ENCODE measurements around the gene CERT1.

CERT1 gene

DNA sequence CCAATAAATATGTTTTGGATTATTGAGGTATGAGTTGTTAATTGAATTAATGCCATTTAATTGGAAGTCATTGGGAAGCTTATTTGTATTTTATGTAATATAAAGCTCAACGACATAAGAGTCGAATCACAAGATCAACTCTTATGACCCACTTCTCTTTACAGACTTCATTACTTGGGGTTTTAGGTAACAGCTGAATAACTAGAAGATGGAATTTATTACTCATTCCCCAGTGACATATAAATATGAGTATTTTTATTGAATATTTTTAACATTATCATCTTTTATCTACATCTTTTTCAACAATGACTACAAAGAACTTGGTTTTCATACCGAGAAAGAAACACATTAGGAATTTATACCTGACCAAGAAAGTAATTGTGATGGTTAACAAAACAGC lies 153.3 kb downstream of the CERT1 start:
- H3K4me3 ChIP-seq (ENCODE audit: low read length, poor library complexity, severe bottlenecking) = no peak overlapping the region
- H3F3A ChIP-seq (ENCODE audit: low read depth) = peaks cover 5% of the 10 kb centered on the region; the same call in 1 of the 2 replicates
- H3K4me2 ChIP-seq (ENCODE audit: low read depth, low read length, poor library complexity, severe bottlenecking) = no peak overlapping the region
- peaks cover 99% of the 10 kb centered on the region for H3K36me3 ChIP-seq (ENCODE audit: insufficient read depth, low read length)
- no peaks in the 10 kb centered on the region for H3K9me2 ChIP-seq (replicated peaks; ENCODE audit: low read depth, low read length)
- H3K27me3 ChIP-seq (ENCODE audit: insufficient read depth, low read length, poor library complexity, severe bottlenecking) = no peaks in the 10 kb centered on the region
- no peaks in the 10 kb centered on the region for H3K9me3 ChIP-seq (ENCODE audit: insufficient read depth, low read depth, low read length)
- H4K20me1 ChIP-seq (ENCODE audit: insufficient read depth, low read length, poor library complexity, severe bottlenecking) = peaks cover 65% of the 10 kb centered on the region
- H3K79me2 ChIP-seq (ENCODE audit: insufficient read depth, low read length) = peaks cover 14% of the 10 kb centered on the region; the same call in 1 of the 2 replicates
- no peak overlapping the region for H3K9ac ChIP-seq (ENCODE audit: low read depth, low read length, poor library complexity, severe bottlenecking)
- TF ChIP-seq EZH2phosphoT487 (IDR thresholded peaks at IDR 0.05; ENCODE audit: borderline replicate concordance) = no peak
- TF ChIP-seq, protein P1, sequence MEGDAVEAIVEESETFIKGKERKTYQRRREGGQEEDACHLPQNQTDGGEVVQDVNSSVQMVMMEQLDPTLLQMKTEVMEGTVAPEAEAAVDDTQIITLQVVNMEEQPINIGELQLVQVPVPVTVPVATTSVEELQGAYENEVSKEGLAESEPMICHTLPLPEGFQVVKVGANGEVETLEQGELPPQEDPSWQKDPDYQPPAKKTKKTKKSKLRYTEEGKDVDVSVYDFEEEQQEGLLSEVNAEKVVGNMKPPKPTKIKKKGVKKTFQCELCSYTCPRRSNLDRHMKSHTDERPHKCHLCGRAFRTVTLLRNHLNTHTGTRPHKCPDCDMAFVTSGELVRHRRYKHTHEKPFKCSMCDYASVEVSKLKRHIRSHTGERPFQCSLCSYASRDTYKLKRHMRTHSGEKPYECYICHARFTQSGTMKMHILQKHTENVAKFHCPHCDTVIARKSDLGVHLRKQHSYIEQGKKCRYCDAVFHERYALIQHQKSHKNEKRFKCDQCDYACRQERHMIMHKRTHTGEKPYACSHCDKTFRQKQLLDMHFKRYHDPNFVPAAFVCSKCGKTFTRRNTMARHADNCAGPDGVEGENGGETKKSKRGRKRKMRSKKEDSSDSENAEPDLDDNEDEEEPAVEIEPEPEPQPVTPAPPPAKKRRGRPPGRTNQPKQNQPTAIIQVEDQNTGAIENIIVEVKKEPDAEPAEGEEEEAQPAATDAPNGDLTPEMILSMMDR (conservative IDR thresholded peaks at IDR 0.05; ENCODE audit: low read length) = no peak
- no peak overlapping the region for H2AFZ ChIP-seq (ENCODE audit: low read length)
- no peaks in the 10 kb centered on the region for H3K4me1 ChIP-seq (ENCODE audit: insufficient read depth, low read length, poor library complexity, severe bottlenecking)

GRCh38 chr5:75356719-75357118 lies 154.7 kb downstream of the CERT1 start:
- H3K4me2 ChIP-seq (ENCODE audit: low read depth, low read length, poor library complexity, severe bottlenecking) = no peak overlapping the region
- H3K36me3 ChIP-seq (ENCODE audit: insufficient read depth, low read length) = peaks cover 97% of the 10 kb centered on the region
- no peak overlapping the region for H3K9ac ChIP-seq (ENCODE audit: low read depth, low read length, poor library complexity, severe bottlenecking)
- no peaks in the 10 kb centered on the region for H3K4me1 ChIP-seq (ENCODE audit: insufficient read depth, low read length, poor library complexity, severe bottlenecking)
- no peaks in the 10 kb centered on the region for H3K9me2 ChIP-seq (replicated peaks; ENCODE audit: low read depth, low read length)
- peaks cover 72% of the 10 kb centered on the region for H4K20me1 ChIP-seq (ENCODE audit: insufficient read depth, low read length, poor library complexity, severe bottlenecking)
- no peaks in the 10 kb centered on the region for H3K27me3 ChIP-seq (ENCODE audit: insufficient read depth, low read length, poor library complexity, severe bottlenecking)
- peaks cover 5% of the 10 kb centered on the region; the same call in 1 of the 2 replicates for H3F3A ChIP-seq (ENCODE audit: low read depth)
- H3K9me3 ChIP-seq (ENCODE audit: insufficient read depth, low read depth, low read length) = no peaks in the 10 kb centered on the region
- TF ChIP-seq, protein P1 (conservative IDR thresholded peaks at IDR 0.05; ENCODE audit: low read length) = no peak
- no peak for TF ChIP-seq EZH2phosphoT487 (IDR thresholded peaks at IDR 0.05; ENCODE audit: borderline replicate concordance)
- no peak overlapping the region for H3K4me3 ChIP-seq (ENCODE audit: low read length, poor library complexity, severe bottlenecking)
- H3K79me2 ChIP-seq (ENCODE audit: insufficient read depth, low read length) = peaks cover 25% of the 10 kb centered on the region; the same call in 1 of the 2 replicates
- H2AFZ ChIP-seq (ENCODE audit: low read length) = no peak overlapping the region

- Histone ChIP-seq H3K4me2 (ENCODE audit: low read depth, low read length, poor library complexity, severe bottlenecking) (no peak overlapping the region), H3K27me3 (ENCODE audit: insufficient read depth, low read length, poor library complexity, severe bottlenecking) (no peaks in the 10 kb centered on the region), H3F3A (ENCODE audit: low read depth) (no peaks in the 10 kb centered on the region), H4K20me1 (ENCODE audit: insufficient read depth, low read length, poor library complexity, severe bottlenecking) (peaks cover 71% of the 10 kb centered on the region), H3K9ac (ENCODE audit: low read depth, low read length, poor library complexity, severe bottlenecking) (no peak overlapping the region), H3K4me3 (ENCODE audit: low read length, poor library complexity, severe bottlenecking) (no peak overlapping the region), H3K36me3 (ENCODE audit: insufficient read depth, low read length) (peaks cover 98% of the 10 kb centered on the region), H3K9me3 (ENCODE audit: insufficient read depth, low read depth, low read length) (no peaks in the 10 kb centered on the region), H3K9me2 (replicated peaks; ENCODE audit: low read depth, low read length) (no peaks in the 10 kb centered on the region), H2AFZ (ENCODE audit: low read length) (no peak overlapping the region), H3K4me1 (ENCODE audit: insufficient read depth, low read length, poor library complexity, severe bottlenecking) (no peaks in the 10 kb centered on the region), H3K79me2 (ENCODE audit: insufficient read depth, low read length) (peaks cover 40% of the 10 kb centered on the region; the same call in 1 of the 2 replicates)
- TF ChIP-seq EZH2phosphoT487 (IDR thresholded peaks at IDR 0.05; ENCODE audit: borderline replicate concordance) = no peak
- TF ChIP-seq, protein P1 (conservative IDR thresholded peaks at IDR 0.05; ENCODE audit: low read length) = no peak
Observed at GRCh38 chr5:75355236-75355635, 156.2 kb downstream of the CERT1 start.
